Measurements from ENCODE around the gene L1CAM. TPM values are rescaled to one million over a fixed set of nuclear protein-coding genes. Genes with fewer than 3 reads are reported as not detected.

L1CAM gene
- total and polyA plus RNA-seq, 4 experiments from 2014 or later, result 0.26 to 1.8 (median 0.80) TPM

DNA sequence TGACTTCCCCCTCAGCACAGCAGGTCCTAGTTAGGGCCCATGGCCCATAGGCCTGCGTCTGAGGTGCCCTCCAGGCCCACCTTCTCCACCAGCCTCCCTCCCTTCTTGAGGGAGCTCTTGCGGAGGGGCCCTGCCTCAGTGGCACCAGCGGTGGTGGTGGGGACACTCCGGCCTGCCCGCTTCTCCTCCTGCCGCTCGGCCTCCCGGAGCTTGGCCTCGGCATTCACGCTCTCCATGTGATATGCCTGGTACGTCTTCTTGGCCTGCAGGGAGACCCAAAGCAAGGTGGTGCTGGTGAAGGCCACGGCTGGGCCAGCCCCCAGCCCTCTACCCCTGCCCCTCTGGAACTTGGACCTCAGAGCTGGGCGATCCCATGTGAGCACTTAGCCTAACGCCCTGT lies 34.6 kb upstream of the L1CAM start:
- intact Hi-C loops (cut with micrococcal nuclease), result no loop called here
- CTCF ChIA-PET (ENCODE audit: partially characterized antibody), result interaction anchor here (14.9 kb wide), 1 partner anchor 26 kb away, joined by 290 read pairs; the partner anchor contains the start of gene RENBP

GRCh38 chrX:153919281-153919680 lies 33.3 kb upstream of the L1CAM start:
- H3K4me1 Mint-ChIP-seq, result peaks cover 10 to 37% (median 21%) of the 10 kb centered on the region in 4 donors
- Histone ChIP-seq H3K9me3 (ENCODE audit: control insufficient read depth in 1 of 2, low read length in 2 of 2) (no peaks in the 10 kb centered on the region), H3K27ac (ENCODE audit: low read depth, low read length) (no peak overlapping the region), H3K27me3 (ENCODE audit: insufficient read depth, low read length) (no peaks in the 10 kb centered on the region), H3K36me3 (ENCODE audit: insufficient read depth, low read length) (peaks cover 21% of the 10 kb centered on the region), H3K4me1 (ENCODE audit: insufficient read depth, low read length) (peaks cover 32% of the 10 kb centered on the region), H3K4me3 (ENCODE audit: low read length in 2 of 2) (no peak overlapping the region)
- no peak for DNase-seq
- H3K9me3 Mint-ChIP-seq, result no peaks in the 10 kb centered on the region
- H3K27ac Mint-ChIP-seq, result peak overlapping the region in 1 of 7 donors; percentile 27
- H3K4me3 Mint-ChIP-seq, result peak overlapping the region in 1 of 8 donors; percentile 36
- H3K36me3 Mint-ChIP-seq, result peaks cover 19 to 39% of the 10 kb centered on the region in 2 donors
- intact Hi-C loops (cut with micrococcal nuclease), result no loop called here
- CTCF ChIA-PET (ENCODE audit: partially characterized antibody), result interaction anchor here (2.8 kb wide), 1 partner anchor 28 kb away, joined by 13 read pairs; no protein-coding TSS in a partner anchor
- H3K27me3 Mint-ChIP-seq, result no peaks in the 10 kb centered on the region
- POLR2A ChIA-PET (ENCODE audit: partially characterized antibody), result interaction anchor here (1.7 to 20.6 kb wide), 4 partner anchors 9 to 49 kb away, joined by 5 to 447 read pairs (median 114); partner anchors contain the start of genes AVPR2, NAA10 and RENBP

More for the DNA sequence above, 34.6 kb upstream of the L1CAM start:
- H3K4me1 Mint-ChIP-seq, result peaks cover 10 to 50% (median 28%) of the 10 kb centered on the region in 4 donors
- H3K27ac ChIP-seq (ENCODE audit: low read depth, low read length), result no peak overlapping the region
- peak overlapping the region in 1 of 7 donors; percentile 47 for H3K27ac Mint-ChIP-seq
- no peaks in the 10 kb centered on the region for H3K9me3 ChIP-seq (ENCODE audit: control insufficient read depth in 1 of 2, low read length in 2 of 2)
- no peak for DNase-seq
- peaks cover 21% of the 10 kb centered on the region for H3K36me3 ChIP-seq (ENCODE audit: insufficient read depth, low read length)
- H3K36me3 Mint-ChIP-seq, result peaks cover 19 to 43% of the 10 kb centered on the region in 2 donors
- H3K27me3 Mint-ChIP-seq, result no peaks in the 10 kb centered on the region
- H3K4me3 ChIP-seq (ENCODE audit: low read length in 2 of 2), result no peak overlapping the region
- H3K27me3 ChIP-seq (ENCODE audit: insufficient read depth, low read length), result no peaks in the 10 kb centered on the region
- no peak overlapping the region for H3K4me3 Mint-ChIP-seq
- H3K9me3 Mint-ChIP-seq, result no peaks in the 10 kb centered on the region
- POLR2A ChIA-PET (ENCODE audit: partially characterized antibody), result interaction anchor here (0.9 to 20.6 kb wide), 5 partner anchors 11 to 48 kb away, joined by 3 to 447 read pairs (median 5); partner anchors contain the start of genes AVPR2, NAA10 and RENBP
- peaks cover 32% of the 10 kb centered on the region for H3K4me1 ChIP-seq (ENCODE audit: insufficient read depth, low read length)

DNA sequence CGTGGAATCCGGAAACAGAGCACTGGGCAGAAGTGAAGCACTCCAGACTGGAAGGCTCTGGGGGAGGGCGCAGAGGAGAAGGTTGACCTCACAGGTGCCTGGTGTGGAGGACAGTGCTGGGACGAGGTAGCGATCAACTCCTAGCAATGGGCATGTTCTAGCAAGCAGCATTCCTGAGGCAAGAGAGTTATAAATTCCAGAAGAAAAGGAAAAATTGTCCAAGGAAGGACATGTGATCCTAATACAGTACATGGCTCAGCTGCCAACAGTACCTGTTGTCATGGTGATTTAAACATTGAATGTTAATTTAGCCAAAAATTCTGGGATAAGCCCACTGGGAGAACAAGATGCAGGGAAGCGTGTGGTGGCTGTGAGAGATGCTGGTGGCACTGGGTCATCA lies 31.9 kb upstream of the L1CAM start:
- intact Hi-C loops (cut with micrococcal nuclease), result no loop called here

DNA sequence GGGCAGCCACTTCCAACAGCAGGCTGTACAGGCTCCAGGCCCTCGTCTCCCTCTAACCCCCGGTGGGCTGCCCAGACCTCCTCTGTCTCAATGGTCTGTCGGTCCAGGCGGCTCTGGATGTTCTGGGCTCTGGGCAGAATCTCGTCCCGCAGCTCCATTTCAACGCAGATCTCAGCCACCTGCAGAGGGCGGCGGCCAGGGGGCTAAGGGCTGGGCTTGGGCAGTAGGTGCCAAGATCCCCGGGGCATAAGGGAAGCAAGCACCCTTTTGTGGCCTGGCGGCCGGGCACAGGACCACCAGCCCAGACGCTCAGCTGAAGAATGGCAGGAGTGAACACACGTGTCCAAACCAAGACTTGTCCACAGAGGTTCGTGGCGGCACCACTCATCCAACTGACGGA lies 27.7 kb upstream of the L1CAM start:
- Histone ChIP-seq H3K9me3 (ENCODE audit: control insufficient read depth in 1 of 2, low read length in 2 of 2) (no peaks in the 10 kb centered on the region), H3K4me1 (ENCODE audit: insufficient read depth, low read length) (peaks cover 6% of the 10 kb centered on the region), H3K4me3 (ENCODE audit: low read length in 2 of 2) (no peak overlapping the region), H3K36me3 (ENCODE audit: insufficient read depth, low read length) (peaks cover 16% of the 10 kb centered on the region), H3K27me3 (ENCODE audit: insufficient read depth, low read length) (no peaks in the 10 kb centered on the region), H3K27ac (ENCODE audit: low read depth, low read length) (no peak overlapping the region)
- DNase-seq, result no peak
- peaks cover 3 to 7% (median 6%) of the 10 kb centered on the region in 4 donors for H3K4me1 Mint-ChIP-seq
- H3K9me3 Mint-ChIP-seq, result peaks cover 0 to 2% (median 0%) of the 10 kb centered on the region in 8 donors
- H3K27ac Mint-ChIP-seq, result peak overlapping the region in 3 of 7 donors; percentile 22 to 37 (median 24)
- H3K4me3 Mint-ChIP-seq, result no peak overlapping the region
- H3K27me3 Mint-ChIP-seq, result no peaks in the 10 kb centered on the region
- POLR2A ChIA-PET (ENCODE audit: partially characterized antibody), result interaction anchor here (13.7 kb wide), 1 partner anchor 9 kb away, joined by 222 read pairs; the partner anchor contains the start of gene ARHGAP4
- peaks cover 18 to 30% of the 10 kb centered on the region in 2 donors for H3K36me3 Mint-ChIP-seq
- intact Hi-C loops (cut with micrococcal nuclease), result no loop called here
- CTCF ChIA-PET (ENCODE audit: partially characterized antibody), result no interaction called here

More for the DNA sequence above, 31.9 kb upstream of the L1CAM start:
- Histone ChIP-seq H3K9me3 (ENCODE audit: control insufficient read depth in 1 of 2, low read length in 2 of 2) (no peaks in the 10 kb centered on the region), H3K36me3 (ENCODE audit: insufficient read depth, low read length) (peaks cover 27% of the 10 kb centered on the region), H3K27me3 (ENCODE audit: insufficient read depth, low read length) (no peaks in the 10 kb centered on the region), H3K27ac (ENCODE audit: low read depth, low read length) (no peak overlapping the region), H3K4me1 (ENCODE audit: insufficient read depth, low read length) (peaks cover 20% of the 10 kb centered on the region), H3K4me3 (ENCODE audit: low read length in 2 of 2) (no peak overlapping the region)
- H3K4me1 Mint-ChIP-seq, result peaks cover 9 to 23% (median 11%) of the 10 kb centered on the region in 4 donors
- ChIA-PET POLR2A (ENCODE audit: partially characterized antibody) (interaction anchor here (0.7 to 20.6 kb wide), 4 partner anchors 9 to 26 kb away, joined by 3 to 447 read pairs (median 114); partner anchors contain the start of genes ARHGAP4, AVPR2, NAA10 and RENBP), CTCF (ENCODE audit: partially characterized antibody) (interaction anchor here (2.8 kb wide), 1 partner anchor 29 kb away, joined by 13 read pairs; no protein-coding TSS in a partner anchor)
- no peaks in the 10 kb centered on the region for H3K9me3 Mint-ChIP-seq
- H3K4me3 Mint-ChIP-seq, result peak overlapping the region in 1 of 8 donors; percentile 17
- no peak for DNase-seq
- peaks cover 22 to 38% of the 10 kb centered on the region in 2 donors for H3K36me3 Mint-ChIP-seq
- no peaks in the 10 kb centered on the region for H3K27me3 Mint-ChIP-seq
- H3K27ac Mint-ChIP-seq, result peak overlapping the region in 2 of 7 donors; percentile 60 to 79

DNA sequence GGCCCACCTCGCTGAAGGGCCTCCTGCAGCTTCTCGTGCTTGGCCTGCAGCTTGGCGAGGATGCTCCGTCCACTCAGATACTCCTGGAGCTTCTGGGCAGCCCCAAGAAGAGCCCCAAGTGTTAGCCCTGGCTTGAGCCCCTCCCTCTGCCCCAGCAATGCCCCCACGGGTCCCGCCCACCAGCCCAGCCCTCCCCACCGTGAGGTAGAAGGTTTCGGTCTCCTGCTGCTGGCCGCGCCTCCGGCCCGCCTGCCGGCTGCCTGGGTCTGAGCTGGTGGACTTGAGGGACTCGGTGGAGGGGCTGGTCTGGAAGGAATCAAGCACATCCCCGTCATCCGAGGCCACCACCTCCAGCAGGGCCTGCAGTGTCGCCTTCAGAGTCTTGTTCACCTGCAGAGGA lies 27.2 kb upstream of the L1CAM start:
- no peak overlapping the region for H3K27ac Mint-ChIP-seq
- Histone ChIP-seq H3K36me3 (ENCODE audit: insufficient read depth, low read length) (peaks cover 12% of the 10 kb centered on the region), H3K4me3 (ENCODE audit: low read length in 2 of 2) (no peak overlapping the region), H3K27me3 (ENCODE audit: insufficient read depth, low read length) (no peaks in the 10 kb centered on the region), H3K27ac (ENCODE audit: low read depth, low read length) (no peak overlapping the region), H3K9me3 (ENCODE audit: control insufficient read depth in 1 of 2, low read length in 2 of 2) (no peaks in the 10 kb centered on the region), H3K4me1 (ENCODE audit: insufficient read depth, low read length) (peaks cover 6% of the 10 kb centered on the region)
- H3K4me1 Mint-ChIP-seq, result peaks cover 3 to 7% (median 6%) of the 10 kb centered on the region in 4 donors
- peaks cover 0 to 2% (median 0%) of the 10 kb centered on the region in 8 donors for H3K9me3 Mint-ChIP-seq
- H3K36me3 Mint-ChIP-seq, result peaks cover 18 to 30% of the 10 kb centered on the region in 2 donors
- DNase-seq, result no peak
- H3K4me3 Mint-ChIP-seq, result no peak overlapping the region
- H3K27me3 Mint-ChIP-seq, result no peaks in the 10 kb centered on the region
- intact Hi-C loops (cut with micrococcal nuclease), result no loop called here
- CTCF ChIA-PET (ENCODE audit: partially characterized antibody), result interaction anchor here (1.6 kb wide), 1 partner anchor 12 kb away, joined by 6 read pairs; no protein-coding TSS in a partner anchor
- POLR2A ChIA-PET (ENCODE audit: partially characterized antibody), result interaction anchor here (13.7 kb wide), 1 partner anchor 10 kb away, joined by 222 read pairs; the partner anchor contains the start of gene ARHGAP4

DNA sequence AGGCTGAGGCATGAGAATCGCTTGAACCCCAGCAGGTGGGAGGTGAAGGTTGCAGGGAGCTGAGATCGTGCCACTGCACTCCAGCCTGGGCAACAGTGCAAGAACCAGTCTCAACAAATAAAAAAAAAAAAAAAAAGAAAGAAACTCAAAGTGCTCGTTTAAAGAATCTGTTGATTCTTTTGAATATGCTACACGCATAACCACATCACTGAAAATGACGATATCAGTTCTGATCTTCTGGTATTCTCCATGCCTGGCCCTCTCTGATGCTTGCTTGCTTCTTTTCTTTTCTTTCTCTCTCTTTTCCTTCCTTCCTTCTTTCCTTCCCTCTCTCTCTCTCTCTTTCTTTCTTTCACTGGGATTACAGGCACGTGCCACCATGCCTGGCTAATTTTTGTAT lies 25.8 kb upstream of the L1CAM start:
- POLR2A ChIA-PET (ENCODE audit: partially characterized antibody), result interaction anchor here (1.2 to 13.7 kb wide), 2 partner anchors 8 to 11 kb away, joined by 4 to 222 read pairs; partner anchors contain the start of gene ARHGAP4
- peaks cover 3 to 7% (median 6%) of the 10 kb centered on the region in 4 donors for H3K4me1 Mint-ChIP-seq
- H3K27ac Mint-ChIP-seq, result peak overlapping the region in 6 of 7 donors; percentile 37 to 91 (median 66)
- Histone ChIP-seq H3K4me1 (ENCODE audit: insufficient read depth, low read length) (peaks cover 6% of the 10 kb centered on the region), H3K36me3 (ENCODE audit: insufficient read depth, low read length) (peaks cover 8% of the 10 kb centered on the region), H3K27ac (ENCODE audit: low read depth, low read length) (no peak overlapping the region), H3K27me3 (ENCODE audit: insufficient read depth, low read length) (no peaks in the 10 kb centered on the region), H3K4me3 (ENCODE audit: low read length in 2 of 2) (no peak overlapping the region), H3K9me3 (ENCODE audit: control insufficient read depth in 1 of 2, low read length in 2 of 2) (no peaks in the 10 kb centered on the region)
- H3K9me3 Mint-ChIP-seq, result peaks cover 0 to 2% (median 0%) of the 10 kb centered on the region in 8 donors
- H3K4me3 Mint-ChIP-seq, result no peak overlapping the region
- no peak for DNase-seq
- intact Hi-C loops (cut with micrococcal nuclease), result no loop called here
- H3K27me3 Mint-ChIP-seq, result no peaks in the 10 kb centered on the region
- peaks cover 18 to 22% of the 10 kb centered on the region in 2 donors for H3K36me3 Mint-ChIP-seq
- CTCF ChIA-PET (ENCODE audit: partially characterized antibody), result interaction anchor here (0.6 to 1.6 kb wide), 2 partner anchors 13 to 15 kb away, joined by 3 to 6 read pairs; no protein-coding TSS in a partner anchor

- POLR2A ChIA-PET (ENCODE audit: partially characterized antibody), result interaction anchor here (13.7 kb wide), 1 partner anchor 12 kb away, joined by 222 read pairs; the partner anchor contains the start of gene ARHGAP4
- H3K9me3 Mint-ChIP-seq, result peaks cover 0 to 2% (median 0%) of the 10 kb centered on the region in 8 donors
- no peak overlapping the region for H3K4me3 Mint-ChIP-seq
- H3K27ac Mint-ChIP-seq, result no peak overlapping the region
- H3K4me1 ChIP-seq (ENCODE audit: insufficient read depth, low read length), result peaks cover 6% of the 10 kb centered on the region
- H3K9me3 ChIP-seq (ENCODE audit: control insufficient read depth in 1 of 2, low read length in 2 of 2), result no peaks in the 10 kb centered on the region
- peaks cover 8% of the 10 kb centered on the region for H3K36me3 ChIP-seq (ENCODE audit: insufficient read depth, low read length)
- DNase-seq, result no peak
- H3K4me1 Mint-ChIP-seq, result peaks cover 4 to 16% (median 10%) of the 10 kb centered on the region in 4 donors
- no peak overlapping the region for H3K4me3 ChIP-seq (ENCODE audit: low read length in 2 of 2)
- no peaks in the 10 kb centered on the region for H3K27me3 ChIP-seq (ENCODE audit: insufficient read depth, low read length)
- peaks cover 9 to 13% of the 10 kb centered on the region in 2 donors for H3K36me3 Mint-ChIP-seq
- H3K27me3 Mint-ChIP-seq, result no peaks in the 10 kb centered on the region
- intact Hi-C loops (cut with micrococcal nuclease), result no loop called here
- CTCF ChIA-PET (ENCODE audit: partially characterized antibody), result no interaction called here
- H3K27ac ChIP-seq (ENCODE audit: low read depth, low read length), result no peak overlapping the region
These were observed 24.5 kb upstream of the L1CAM start for GRCh38 chrX:153910446-153910845.

All from CD4-positive, alpha-beta memory T cell (primary cell).